WTC11 (cell line): ENCODE measurements around the gene SLC46A3. TPM values are rescaled to one million over a fixed set of nuclear protein-coding genes. Genes with fewer than 3 reads are reported as not detected.

ENCODE experiments used
- ELF4 ChIP-seq: sonication (generic); formaldehyde crosslinking; IDR thresholded peaks from 2 replicates; pipeline ENCODE4 v1.8.1; 2022; ENCODE audit warnings: low read depth, mild to moderate bottlenecking, moderate library complexity, missing genetic modification reagents
- JAZF1 ChIP-seq: fragments of 250-450 bp; sonication (Bioruptor Pico); IDR thresholded peaks from 2 replicates; pipeline ENCODE4 v1.9.0; 2021; ENCODE audit warnings: moderate library complexity, mild to moderate bottlenecking, inconsistent platforms
- KAT7 ChIP-seq: sonication (generic); formaldehyde crosslinking; IDR thresholded peaks from 2 replicates; pipeline ENCODE4 v1.8.1; 2023; ENCODE audit warnings: missing genetic modification reagents, mild to moderate bottlenecking, borderline replicate concordance
- ZNF532 ChIP-seq: fragments of 250-450 bp; sonication (Bioruptor Pico); IDR thresholded peaks from 2 replicates; pipeline ENCODE4 v1.9.0; 2021; ENCODE audit warnings: mild to moderate bottlenecking, borderline replicate concordance
- ZSCAN18 ChIP-seq: fragments of 250-450 bp; sonication (Bioruptor Pico); IDR thresholded peaks from 2 replicates; pipeline ENCODE4 v2.1.2; 2022; ENCODE audit warnings: mild to moderate bottlenecking, moderate library complexity
- total RNA-seq: library from RNA; stranded (reverse); gene quantifications from 3 replicates; pipeline ENCODE4 v1.2.3, GENCODE V29; 2021

SLC46A3 gene
- total RNA-seq, 1 experiment from 2014 or later = 0.79 TPM

GRCh38 chr13:28650284-28650683, 68.5 kb downstream of the SLC46A3 start (continued):
- TF ChIP-seq ZNF532 (CRISPR knock-in tag) (no peak), ZSCAN18 (CRISPR knock-in tag) (no peak), JAZF1 (no peak), KAT7 (CRISPR knock-in tag) (no peak), ELF4 (CRISPR knock-in tag) (no peak)
- TF ChIP-seq, all 79 proteins: peak for 0

Other genes starting within 250 kb of the SLC46A3 start
- 66.3 to 71.0 TPM (median 66.8 TPM) in 3 replicates for gene FLT1, start 223.8 kb downstream of the SLC46A3 start, total RNA-seq
- gene POMP, start 59.8 kb downstream of the SLC46A3 start, total RNA-seq = 90.8 to 95.0 TPM (median 92.2 TPM) in 3 replicates
- 0.18 to 0.25 TPM (median 0.22 TPM) in 3 replicates for gene MTUS2, start 101.4 kb upstream of the SLC46A3 start, total RNA-seq